Measurements from ENCODE around the gene NQO2.

- TF ChIP-seq CTCF (IDR thresholded peaks at IDR 0.05; ENCODE audit: insufficient read depth, low read depth, low read length) (no peak), EZH2 (IDR thresholded peaks at IDR 0.05; ENCODE audit: insufficient read depth, low read length) (no peak)
These were observed 39.7 kb downstream of the NQO2 start for GRCh38 chr6:3039384-3039783.
